Psoas muscle (tissue), 8 donors: Measurements from ENCODE around the gene DCHS1. TPM values are rescaled to one million over a fixed set of nuclear protein-coding genes. Genes with fewer than 3 reads are reported as not detected.

ENCODE experiments used
- ATAC-seq, 4 donors: fragments of 200-7000 bp; cut with Tn5 transposase; one replicate each; pipeline ENCODE4 v1.9.1; 2020; ENCODE audit warnings: moderate library complexity in 3 of 4, mild to moderate bottlenecking in 2 of 4
- DNase-seq, 2 donors: peaks; one replicate each; pipeline ENCODE4 v3.0.0-alpha.2; 2020
- H3K27ac ChIP-seq: fragments of 200-600 bp; one replicate; pipeline ENCODE4 v1.8.0; 2022
- H3K27me3 ChIP-seq, 3 donors: fragments of 200-600 bp in 1 of 3; one replicate each; pipeline versions ENCODE4 v1.6.1 to v1.8.0; 2013 to 2022; ENCODE audit warnings: low read length in 2 of 3, mild to moderate bottlenecking in 2 of 3, moderate library complexity in 1 of 3; ENCODE audit not compliant: insufficient read depth in 3 of 3
- H3K36me3 ChIP-seq, 2 donors: fragments of 200-600 bp in 1 of 2; one replicate each; pipeline versions ENCODE4 v1.6.1 to v1.8.0; 2013 to 2022; ENCODE audit warnings: low read depth in 1 of 2, mild to moderate bottlenecking in 1 of 2, moderate library complexity in 1 of 2; ENCODE audit not compliant: insufficient read depth in 1 of 2
- H3K4me1 ChIP-seq: fragments of 200-600 bp; one replicate; pipeline ENCODE4 v1.8.0; 2022
- H3K4me3 ChIP-seq: fragments of 200-600 bp; one replicate; pipeline ENCODE4 v1.8.0; 2022; ENCODE audit warnings: mild to moderate bottlenecking
- H3K9me3 ChIP-seq: fragments of 200-600 bp; one replicate; pipeline ENCODE4 v1.8.0; 2022
- CTCF ChIP-seq: fragments of 200-600 bp; IDR thresholded peaks from one replicate; pipeline ENCODE4 v1.8.0; 2022; ENCODE audit warnings: antibody characterized with exemption
- WGBS, 3 donors: extraction: QIAGEN DNeasy Blood & Tissue Kit; methylation state at CpG; one replicate each; pipeline versions ENCODE4 v1.1.6 to v1.1.7; 2013; 5-methylcytosine and 5-hydroxymethylcytosine counted together
- intact Hi-C, 2 donors: fragments of 100-400 bp; cut with DNase I; formaldehyde crosslinking; loops; one replicate each; pipeline versions ENCODE4 v1.11.0 to v1.14.2; 2022
- polyA plus RNA-seq, 3 donors: library from polyadenylated mRNA; stranded (reverse); fragments of 200-250 nt; gene quantifications; one replicate each; pipeline ENCODE4 v1.2.3, GENCODE V29; 2013
- total RNA-seq, 4 donors: library from RNA; stranded (reverse); fragmentation: NEBNext Ultra II Directional in 2 of 4; extraction: Animal tissue kit (Norgen Biotek cat#: 25700) in 2 of 4; gene quantifications; one replicate each; pipeline versions ENCODE4 v1.2.1 to v1.2.4, GENCODE V29; 2021 to 2023
- donor health status: healthy with polysubstance abuse.
- donor health status: DM: no; HTN: no; CAD: no; lungs with moderate emphysema.
- donor health status: Bipolar disorder and iron deficiency.
- donor health status: healthy.
- donor health status: DM: yes; HTN: yes; CAD: no.
- donor health status: DM: no; HTN: no; CAD: no.
- donor health status: DM: no; HTN: no; CAD: no.
- donor health status: DM: yes; HTN: yes; CAD: no.

Gene DCHS1
- total and polyA plus RNA-seq, 7 donors, result 0.98 to 7.2 (median 3.2) TPM

- DNase-seq (no peak), ATAC-seq (no peak)
- no peaks in the 10 kb centered on the region for H3K9me3 ChIP-seq
- H3K4me3 ChIP-seq, result no peak overlapping the region
- intact Hi-C loops, result loop anchor here (5.0 to 10.0 kb wide), 2 partner anchors 137 to 214 kb away; partner anchors contain the start of genes SMPD1 (in 1 of the 2) and TRIM3 (in 1 of the 2)
- H3K27ac ChIP-seq, result peak overlapping the region; percentile 100
- H3K27me3 ChIP-seq, result no peaks in the 10 kb centered on the region
- peaks cover 60% of the 10 kb centered on the region for H3K4me1 ChIP-seq
- H3K36me3 ChIP-seq, result peaks cover 16 to 45% of the 10 kb centered on the region in 2 donors
- 71 to 82% (median 73%) methylated on average over 14 of the region's 14 CpGs for WGBS, 3 donors
- no peak for TF ChIP-seq CTCF
These were observed 46.7 kb downstream of the DCHS1 start for GRCh38 chr11:6608726-6609501.

GRCh38 chr11:6608011-6608410 lies 47.6 kb downstream of the DCHS1 start:
- WGBS, 3 donors, result 81 to 87% (median 84%) methylated on average over 9 of the region's 9 CpGs
- ATAC-seq, result no peak
- no peak for DNase-seq
- Histone ChIP-seq H3K36me3 (peaks cover 16 to 43% of the 10 kb centered on the region in 2 donors), H3K4me1 (peaks cover 55% of the 10 kb centered on the region), H3K4me3 (peak overlapping the region; percentile 75), H3K9me3 (no peaks in the 10 kb centered on the region), H3K27ac (peak overlapping the region; percentile 100), H3K27me3 (no peaks in the 10 kb centered on the region)
- no peak for TF ChIP-seq CTCF
- intact Hi-C loops, result loop anchor here (5.0 to 10.0 kb wide), 2 partner anchors 136 to 213 kb away; partner anchors contain the start of genes SMPD1 (in 1 of the 2) and TRIM3 (in 1 of the 2)

GRCh38 chr11:6607190-6607795 lies 48.3 kb downstream of the DCHS1 start:
- peak overlapping the region; percentile 100 for H3K27ac ChIP-seq
- H3K4me1 ChIP-seq, result peaks cover 52% of the 10 kb centered on the region
- no peak for DNase-seq
- no peaks in the 10 kb centered on the region for H3K27me3 ChIP-seq
- ATAC-seq, result no peak
- peak overlapping the region; percentile 75 for H3K4me3 ChIP-seq
- no peak for TF ChIP-seq CTCF
- peaks cover 16 to 43% of the 10 kb centered on the region in 2 donors for H3K36me3 ChIP-seq
- H3K9me3 ChIP-seq, result no peaks in the 10 kb centered on the region
- intact Hi-C loops, result loop anchor here (5.0 to 10.0 kb wide), 2 partner anchors 135 to 212 kb away; partner anchors contain the start of genes SMPD1 (in 1 of the 2) and TRIM3 (in 1 of the 2)

GRCh38 chr11:6606471-6607189 lies 49.0 kb downstream of the DCHS1 start:
- 10 to 15% (median 13%) methylated on average over 11 of the region's 11 CpGs for WGBS, 3 donors
- Histone ChIP-seq H3K4me3 (peak overlapping the region; percentile 75), H3K4me1 (peaks cover 59% of the 10 kb centered on the region), H3K9me3 (no peaks in the 10 kb centered on the region), H3K27me3 (no peaks in the 10 kb centered on the region), H3K36me3 (peaks cover 16 to 44% of the 10 kb centered on the region in 2 donors), H3K27ac (peak overlapping the region; percentile 100)
- intact Hi-C loops, result loop anchor here (5.0 to 10.0 kb wide), 2 partner anchors 134 to 212 kb away; partner anchors contain the start of genes SMPD1 (in 1 of the 2) and TRIM3 (in 1 of the 2)
- DNase-seq (peak; percentile 91 to 94), ATAC-seq (peak; percentile 70 to 76 (median 73))
- TF ChIP-seq CTCF, result no peak
